ENCODE results near the gene SUSD5. TPM values are rescaled to one million over a fixed set of nuclear protein-coding genes. Genes with fewer than 3 reads are reported as not detected.

SUSD5 gene
- total RNA-seq = 0.05 TPM

DNA sequence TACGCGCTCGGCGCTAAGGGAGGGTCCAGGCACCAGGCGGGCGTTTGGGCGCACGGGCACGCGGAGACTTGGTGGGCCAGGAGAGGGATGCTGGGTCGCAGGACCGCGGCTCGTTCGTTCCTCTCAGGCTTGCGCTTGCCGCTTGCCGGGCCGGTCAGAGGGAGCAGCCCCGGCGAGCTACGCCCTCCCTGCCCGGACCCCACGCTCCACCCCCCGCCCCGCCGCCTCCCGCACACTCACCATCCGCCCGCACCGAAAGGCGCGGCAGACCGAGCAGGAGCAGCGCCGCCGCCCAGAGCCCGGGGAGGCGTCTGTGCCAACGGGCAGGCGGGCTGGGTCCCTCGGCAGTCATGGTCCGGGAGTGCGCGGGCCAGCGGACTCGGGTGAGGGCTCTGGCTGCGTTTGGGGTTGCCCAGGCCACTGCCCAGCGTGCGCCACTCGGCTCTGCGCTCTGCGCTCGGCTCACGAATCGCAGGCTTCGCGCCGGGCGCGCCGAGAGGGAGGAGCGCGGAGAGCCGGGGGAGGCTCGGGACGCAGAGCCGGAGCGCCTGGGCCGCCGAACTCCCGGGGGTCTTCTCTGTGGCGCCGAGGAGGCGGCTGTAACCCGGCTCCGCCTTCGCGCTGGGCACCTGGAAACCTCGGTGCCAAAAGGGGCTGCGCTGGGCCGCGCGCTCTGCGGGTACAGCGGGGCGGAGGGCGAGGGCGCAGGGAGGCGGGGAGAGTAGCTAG lies at the start of gene SUSD5:
SUSD5 (minus strand) TSS at position 365 of the 729 bp plus-strand sequence; CDS start at position 352, 13 bp downstream.
- DNase-seq (ENCODE audit: low spot score) = no peak
- peak; percentile 35 for ATAC-seq

DNA sequence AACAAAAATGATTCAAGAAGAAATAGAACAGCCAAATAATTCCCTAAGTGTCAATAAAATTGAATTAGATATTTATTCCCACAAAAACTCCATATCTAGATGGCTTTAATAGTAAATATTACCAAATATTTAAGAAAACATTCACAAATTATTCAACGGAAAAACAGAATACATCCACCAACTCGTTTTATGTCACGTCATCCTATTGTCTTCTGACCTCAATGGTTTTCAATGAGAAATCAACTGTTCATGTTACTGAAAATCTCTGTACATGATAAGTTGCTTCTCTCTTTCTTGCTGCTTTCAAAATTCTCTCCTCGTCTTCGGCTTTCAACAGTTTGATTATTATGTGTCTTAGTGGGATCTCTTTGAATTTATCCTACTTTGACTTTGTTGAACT lies 41.5 kb upstream of the SUSD5 start:
- DNase-seq (ENCODE audit: low spot score) = no peak
- ATAC-seq = no peak

DNA sequence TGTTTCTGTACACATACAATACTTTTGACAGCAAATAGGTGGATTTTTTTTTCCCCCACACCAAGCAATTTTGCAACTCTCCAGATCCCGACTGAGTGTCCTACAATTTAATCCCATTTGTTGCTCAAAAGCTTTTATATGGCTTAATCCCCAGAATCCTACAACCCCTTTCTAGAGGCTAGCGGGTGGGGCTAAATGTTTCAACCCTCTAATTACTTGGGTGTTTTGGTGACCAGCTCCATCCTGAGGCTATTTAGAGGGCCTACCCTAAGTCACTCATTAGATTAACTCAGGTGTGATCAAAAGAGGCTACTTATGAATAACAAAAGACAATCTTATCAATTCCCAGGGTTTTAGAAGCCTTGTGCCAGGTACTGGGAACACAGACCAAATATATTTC lies 37.6 kb upstream of the SUSD5 start:
- no peak for ATAC-seq
- no peak for DNase-seq (ENCODE audit: low spot score)

DNA sequence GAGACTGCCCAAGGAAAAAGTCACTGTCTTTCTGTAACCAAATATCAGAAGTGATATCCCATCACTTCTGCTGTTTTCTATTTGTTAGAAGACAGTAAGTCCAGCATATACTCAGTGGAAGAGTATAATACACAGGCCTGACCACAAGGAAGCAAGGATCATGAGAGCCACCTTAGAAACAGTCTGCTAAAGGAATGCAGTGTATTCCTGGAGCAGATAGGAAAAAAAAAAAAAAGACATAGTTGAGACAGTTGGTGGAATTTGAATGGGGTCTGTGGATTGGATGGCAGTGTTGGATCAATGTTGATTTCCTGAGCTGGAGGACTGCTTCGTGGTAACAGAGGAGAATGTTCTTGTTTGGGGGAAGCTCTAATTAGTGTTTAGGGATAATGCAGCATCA lies 32.1 kb upstream of the SUSD5 start:
- no peak for ATAC-seq
- no peak for DNase-seq (ENCODE audit: low spot score)

DNA sequence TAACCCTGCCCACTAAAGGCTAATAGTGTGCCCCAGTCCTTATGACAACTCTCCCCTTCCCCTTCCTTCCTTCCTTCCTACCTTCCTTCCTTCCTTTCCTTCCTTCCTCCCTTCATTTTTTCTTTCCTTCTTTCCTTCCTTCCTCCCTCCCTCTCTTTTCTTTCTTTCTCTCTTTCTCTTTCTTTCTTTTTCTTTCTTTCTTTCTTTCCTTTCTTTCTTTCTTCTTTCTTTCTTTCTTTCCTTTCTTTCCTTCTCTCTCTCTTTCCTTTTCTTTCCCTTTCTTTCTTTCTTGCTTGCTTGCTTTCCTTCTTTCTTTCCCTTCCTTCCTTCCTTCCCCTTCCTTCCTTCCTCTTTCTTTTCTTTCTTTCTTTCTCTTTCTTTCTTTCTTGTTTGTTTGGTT lies 28.2 kb upstream of the SUSD5 start:
- no peak for ATAC-seq
- DNase-seq (ENCODE audit: low spot score) = no peak

DNA sequence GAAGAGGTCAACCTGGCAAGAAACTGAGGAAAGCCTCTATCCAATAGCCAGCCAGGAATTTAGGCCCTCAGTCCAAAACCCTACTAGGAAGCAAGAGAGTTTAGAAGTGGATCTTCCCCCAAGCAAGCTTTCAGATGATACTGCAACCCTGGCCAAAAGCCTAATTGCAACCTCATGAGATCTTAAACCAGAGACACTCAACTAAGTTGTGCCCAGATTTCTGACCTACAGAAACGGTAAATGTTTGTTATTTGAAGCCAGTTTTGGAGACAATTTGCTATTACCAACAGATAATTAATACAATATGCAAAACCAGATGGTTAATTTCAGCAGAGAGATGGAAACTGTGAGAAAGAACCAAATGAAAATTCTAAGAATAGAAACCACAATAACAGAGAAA lies 21.7 kb upstream of the SUSD5 start:
- no peak for ATAC-seq
- DNase-seq (ENCODE audit: low spot score) = no peak

- ATAC-seq (no peak), DNase-seq (ENCODE audit: low spot score) (no peak)
Observed at GRCh38 chr3:33238923-33239322, 20.3 kb upstream of the SUSD5 start.

DNA sequence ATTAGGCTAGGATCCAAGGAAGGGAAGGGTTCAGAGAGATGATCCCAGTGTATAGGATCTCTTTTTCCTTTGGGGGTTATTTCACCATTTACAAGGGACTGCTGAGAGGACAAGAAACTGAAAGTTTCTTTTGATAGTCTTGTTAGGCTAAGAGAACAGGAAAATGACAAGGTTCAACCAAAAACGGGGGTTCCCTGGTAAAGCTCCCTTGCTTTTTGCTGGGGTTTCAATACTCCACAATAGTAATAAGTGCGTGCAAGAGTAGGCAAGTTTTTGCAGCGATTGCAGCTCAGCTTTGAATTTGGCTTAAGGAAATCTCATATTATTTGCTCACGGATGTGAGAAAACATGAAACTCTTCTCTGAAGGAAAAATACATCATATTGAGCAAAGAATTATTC lies 18.8 kb upstream of the SUSD5 start:
- no peak for ATAC-seq
- no peak for DNase-seq (ENCODE audit: low spot score)

- DNase-seq (ENCODE audit: low spot score) = no peak
- ATAC-seq = no peak
Observed at GRCh38 chr3:33236005-33236404, 17.4 kb upstream of the SUSD5 start.

DNA sequence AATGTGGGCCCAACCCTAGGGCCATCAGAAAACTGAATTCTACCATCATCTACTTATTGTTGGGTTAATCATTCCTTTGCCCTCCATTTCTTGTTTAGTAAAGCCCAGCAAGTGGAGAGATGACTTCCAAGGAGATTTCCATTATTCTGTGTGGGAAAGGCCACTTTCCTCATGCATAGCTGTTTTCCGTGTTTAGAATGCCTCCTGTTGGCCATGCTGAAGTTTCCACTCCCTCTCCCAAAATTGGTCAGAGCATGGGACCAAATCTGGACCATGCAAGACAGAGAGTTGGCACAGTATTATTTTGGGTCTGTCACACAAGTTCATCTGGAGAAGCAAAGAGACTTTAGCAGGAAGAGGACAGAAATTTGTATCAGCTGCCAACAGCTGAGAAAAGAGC lies 15.3 kb upstream of the SUSD5 start:
- DNase-seq (ENCODE audit: low spot score) (no peak), ATAC-seq (no peak)

DNA sequence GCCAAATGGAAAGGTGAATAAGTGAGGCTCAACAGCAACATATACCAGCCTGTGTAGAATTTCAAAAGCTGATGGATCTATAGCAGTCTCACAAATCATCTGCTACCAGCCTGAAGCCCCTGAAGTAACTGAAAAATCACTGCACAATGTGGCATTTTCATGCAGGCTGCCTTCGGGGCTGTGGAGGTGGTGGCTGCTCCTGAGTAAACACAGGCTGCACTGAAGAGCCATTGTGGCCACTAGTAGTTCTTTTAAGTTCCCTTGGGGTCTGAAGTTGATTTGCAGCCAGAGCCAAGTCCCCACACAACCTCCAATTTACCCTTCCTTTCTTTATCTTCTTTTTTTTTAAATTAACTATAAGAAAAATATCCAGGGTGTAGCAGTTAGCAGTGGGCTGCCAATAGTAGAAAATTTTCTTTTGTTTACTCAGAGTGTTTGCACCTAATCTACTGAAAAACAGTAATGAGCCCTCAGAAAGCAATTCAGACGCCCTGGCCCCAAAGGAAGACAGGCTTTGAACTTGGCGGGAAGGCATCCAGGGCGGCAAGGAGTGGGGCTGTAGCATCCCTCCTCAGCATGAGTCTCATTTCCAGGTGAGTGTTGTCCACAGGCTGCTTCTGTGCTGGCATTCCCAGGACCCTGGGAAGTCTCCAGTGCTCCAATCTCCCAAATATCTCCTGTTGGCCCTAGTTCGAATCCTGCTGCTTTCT lies 13.3 kb upstream of the SUSD5 start:
- DNase-seq (ENCODE audit: low spot score) = no peak
- no peak for ATAC-seq

DNA sequence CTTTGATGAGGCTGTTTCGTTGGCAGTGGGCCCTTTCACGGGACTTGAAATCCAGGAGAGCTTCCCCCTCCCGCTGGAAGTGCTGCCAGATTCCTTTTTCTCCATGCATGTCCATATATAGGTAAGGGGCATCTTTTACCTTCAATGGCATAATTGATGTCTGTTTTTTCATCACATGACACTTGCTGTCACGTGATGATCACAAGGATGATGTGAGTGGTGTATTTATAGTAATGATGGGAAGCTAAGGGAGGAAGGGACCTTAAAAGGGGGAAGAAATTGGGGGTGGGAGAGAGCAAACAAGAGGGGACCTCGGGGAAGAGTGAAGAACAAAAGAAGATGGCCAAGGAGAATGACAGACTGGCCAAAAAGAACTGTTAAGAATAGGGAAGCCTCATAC lies 11.3 kb upstream of the SUSD5 start:
- no peak for ATAC-seq
- DNase-seq (ENCODE audit: low spot score) = no peak

DNA sequence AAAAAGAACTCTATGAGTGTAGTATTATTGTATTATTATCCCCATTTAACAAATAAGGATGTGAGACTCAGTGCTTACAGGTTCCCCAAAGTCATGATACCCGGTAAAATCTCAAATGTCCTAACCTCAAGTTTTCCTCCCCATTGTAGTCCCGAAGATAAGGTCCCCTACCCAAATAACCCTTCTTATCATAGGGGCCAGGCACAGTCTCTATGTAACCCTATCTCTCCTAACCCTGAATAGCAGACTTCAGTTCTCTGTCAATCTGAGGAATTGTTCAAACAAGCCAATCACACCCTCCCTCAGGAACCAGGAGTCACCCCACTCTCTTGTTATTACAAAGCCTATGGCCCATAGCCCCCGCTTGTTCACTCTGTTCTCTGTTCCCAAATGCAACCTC lies 10.5 kb upstream of the SUSD5 start:
- DNase-seq (ENCODE audit: low spot score) = no peak

DNA sequence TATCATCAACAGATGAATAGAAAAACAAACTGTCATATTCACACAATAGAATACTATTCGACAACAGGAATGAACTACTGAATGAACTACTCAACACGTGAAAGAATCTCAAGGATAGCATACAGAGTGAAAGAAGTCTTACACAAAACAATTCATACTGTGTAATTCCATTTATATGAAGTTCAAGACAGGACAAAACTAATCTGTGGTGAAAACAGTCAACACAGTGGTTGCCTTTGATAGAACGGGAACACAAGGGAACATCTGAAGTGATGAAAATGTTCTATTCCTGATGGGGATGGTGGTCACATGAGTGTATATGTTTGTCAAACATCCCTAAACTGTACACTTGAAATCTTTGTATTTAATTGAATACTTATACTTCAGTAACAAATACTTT lies 2.6 kb upstream of the SUSD5 start:
- no peak for DNase-seq (ENCODE audit: low spot score)
- ATAC-seq = no peak

More for the DNA sequence above, 10.5 kb upstream of the SUSD5 start:
- no peak for ATAC-seq

GRCh38 chr3:33219175-33219487 lies 521 bp upstream of the SUSD5 start:
- DNase-seq (ENCODE audit: low spot score) = no peak
- no peak for ATAC-seq

DNA sequence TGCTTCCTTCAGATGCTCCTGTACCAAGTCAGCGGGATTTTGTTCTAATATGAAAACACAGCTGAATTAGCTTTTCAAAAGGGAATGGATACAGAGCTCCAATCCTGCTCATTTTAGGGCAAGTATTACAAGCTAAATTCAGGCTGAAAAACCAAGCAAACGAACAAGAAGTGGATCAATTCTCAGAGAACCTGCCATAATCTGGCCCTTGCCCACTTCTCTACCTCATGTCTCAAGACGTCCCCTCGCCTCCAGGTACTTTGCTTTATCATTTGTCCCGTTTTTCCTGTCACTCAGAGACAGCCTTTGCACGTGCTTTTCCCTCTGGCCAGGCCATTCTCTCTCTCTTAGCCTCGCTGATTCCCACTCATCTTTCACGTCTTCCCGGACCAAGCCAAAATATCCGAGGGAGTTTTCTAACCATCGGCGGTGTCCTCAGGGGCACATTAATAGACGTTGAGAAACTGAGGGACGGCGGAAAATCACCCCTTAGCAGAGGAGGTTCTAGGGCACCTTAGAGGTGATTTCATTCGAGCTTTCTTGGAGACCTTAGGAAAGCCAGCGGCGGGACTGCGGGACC lies 654 bp downstream of the SUSD5 start:
- no peak for DNase-seq (ENCODE audit: low spot score)
- ATAC-seq = no peak

DNA sequence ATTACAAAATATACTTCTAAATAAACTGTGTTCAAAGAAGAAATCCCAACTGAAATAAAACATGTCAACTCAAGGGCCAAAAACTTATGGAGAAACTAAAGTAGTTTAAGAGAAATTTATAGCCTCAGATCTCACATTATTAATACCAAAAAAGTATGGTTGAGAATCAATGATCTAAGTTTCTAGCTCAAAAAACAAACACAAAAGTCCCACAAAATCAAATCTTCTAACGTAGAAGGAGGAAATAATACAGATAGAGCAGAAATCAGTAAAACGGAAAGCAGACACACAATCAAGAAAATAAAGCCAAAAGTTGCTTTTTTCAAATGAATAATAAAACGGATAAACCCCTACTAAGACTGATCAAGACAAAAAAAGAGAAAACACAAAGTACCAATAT lies 2.9 kb downstream of the SUSD5 start:
- no peak for ATAC-seq
- no peak for DNase-seq (ENCODE audit: low spot score)

- DNase-seq (ENCODE audit: low spot score) (no peak), ATAC-seq (no peak)
Observed at GRCh38 chr3:33212406-33212805, 6.2 kb downstream of the SUSD5 start.

- ATAC-seq = no peak
- no peak for DNase-seq (ENCODE audit: low spot score)
Observed at GRCh38 chr3:33211444-33211843, 7.2 kb downstream of the SUSD5 start.

GRCh38 chr3:33209357-33209756 lies 9.3 kb downstream of the SUSD5 start:
- DNase-seq (ENCODE audit: low spot score) = no peak
- no peak for ATAC-seq

- DNase-seq (ENCODE audit: low spot score) = no peak
- no peak for ATAC-seq
Observed at GRCh38 chr3:33202711-33203457, 15.7 kb downstream of the SUSD5 start.

DNA sequence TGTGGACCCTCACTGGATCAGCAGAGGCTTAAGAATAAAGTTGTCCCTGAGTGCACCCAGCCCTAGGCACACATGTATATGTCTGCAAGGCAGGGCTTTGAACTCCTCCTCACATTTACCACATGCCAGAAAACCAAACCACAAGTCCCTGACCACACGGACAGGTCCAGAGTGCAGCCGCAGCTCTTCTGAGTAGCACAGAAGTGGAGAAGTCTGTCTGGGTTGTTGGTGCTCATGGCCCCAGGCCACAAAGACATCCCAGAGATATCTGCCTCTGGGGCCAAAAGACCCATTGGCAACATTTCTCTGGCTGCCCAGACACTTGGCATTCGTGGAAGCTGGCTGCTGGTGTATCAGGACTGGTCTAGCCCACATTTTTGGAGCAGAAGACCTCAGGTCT lies 17.4 kb downstream of the SUSD5 start:
- ATAC-seq (no peak), DNase-seq (ENCODE audit: low spot score) (no peak)

All from left lobe of liver (tissue), 2 donors.